PC-3 (cell line): Measurements from ENCODE around the gene RBM33. TPM values are rescaled to one million over a fixed set of nuclear protein-coding genes. Genes with fewer than 3 reads are reported as not detected.
A peak's percentile ranks its signal among the peaks of the same experiment; 100 is the strongest.

Source experiments
- ATAC-seq: fragments of 200-7000 bp; cut with Tn5 transposase; 2 replicates; pipeline ENCODE4 v1.9.1; 2020; ENCODE audit warnings: mild to moderate bottlenecking, moderate library complexity
- BruUV-seq: library from RNA; stranded (reverse); fragments of 400-500 nt; replicated peaks from 2 replicates; lab custom pipeline; 2021; lab: Mats Ljungman, UMichigan
- CTCF ChIA-PET: fragments of 300-600 bp; sonication (Branson Sonifier 250); formaldehyde crosslinking; loops from one replicate; lab custom pipeline; 2022; ENCODE audit warnings: antibody characterized with exemption; lab: Charles Lee
- POLR2A ChIA-PET: fragments of 300-600 bp; sonication (Branson Sonifier 250); formaldehyde crosslinking; loops from one replicate; lab custom pipeline; 2022; ENCODE audit warnings: antibody characterized with exemption; ENCODE audit not compliant: unreplicated experiment; lab: Charles Lee
- DNase-seq: peaks from one replicate; pipeline ENCODE4 v3.0.0-alpha.2; 2015
- H2AFZ ChIP-seq: fragments of 300-600 bp; sonication (generic); 2 replicates; pipeline ENCODE4 v1.6.0; 2016; ENCODE audit warnings: antibody characterized with exemption, low read length
- H3F3A ChIP-seq: fragments of 300-600 bp; sonication (generic); one replicate; pipeline ENCODE4 v1.6.0; 2017; ENCODE audit warnings: antibody characterized with exemption, low read length, control low read depth, mild to moderate bottlenecking; ENCODE audit not compliant: unreplicated experiment
- H3K27ac ChIP-seq: fragments of 300-600 bp; sonication (generic); 2 replicates; pipeline ENCODE4 v1.5.1; 2016; ENCODE audit warnings: mild to moderate bottlenecking, low read length
- H3K27me3 ChIP-seq: fragments of 300-600 bp; sonication (generic); 2 replicates; pipeline ENCODE4 v1.6.1; 2016; ENCODE audit warnings: low read length, mixed read lengths
- H3K36me3 ChIP-seq: fragments of 300-600 bp; sonication (generic); 2 replicates; pipeline ENCODE4 v1.6.1; 2016; ENCODE audit warnings: low read depth, mixed run types, low read length, mixed read lengths
- H3K4me1 ChIP-seq: fragments of 300-600 bp; sonication (generic); 2 replicates; pipeline ENCODE4 v1.5.1; 2016; ENCODE audit warnings: low read length; ENCODE audit not compliant: insufficient read depth
- H3K4me2 ChIP-seq: fragments of 300-600 bp; sonication (generic); 2 replicates; pipeline ENCODE4 v1.6.0; 2016; ENCODE audit warnings: low read length
- H3K4me3 ChIP-seq: fragments of 300-600 bp; sonication (generic); 2 replicates; pipeline ENCODE4 v1.5.1; 2016; ENCODE audit warnings: mild to moderate bottlenecking, low read length, mixed read lengths
- H3K79me2 ChIP-seq: fragments of 300-600 bp; sonication (generic); 2 replicates; pipeline ENCODE4 v1.6.1; 2017; ENCODE audit warnings: low read length, mixed read lengths
- H3K9ac ChIP-seq: fragments of 300-600 bp; sonication (generic); 2 replicates; pipeline ENCODE4 v1.6.0; 2016; ENCODE audit warnings: mild to moderate bottlenecking, low read length
- H3K9me2 ChIP-seq: fragments of 300-600 bp; sonication (generic); replicated peaks from 2 replicates; pipeline ENCODE4 v1.6.1; 2016; ENCODE audit warnings: mixed run types, low read length, mixed read lengths
- H3K9me3 ChIP-seq: fragments of 300-600 bp; sonication (generic); 2 replicates; pipeline ENCODE4 v1.6.1; 2016; ENCODE audit warnings: low read length, mixed read lengths
- H4K20me1 ChIP-seq: fragments of 300-600 bp; sonication (generic); 2 replicates; pipeline ENCODE4 v1.6.1; 2016; ENCODE audit warnings: low read length, mixed read lengths
- EZH2 ChIP-seq: fragments of 300-600 bp; sonication (generic); IDR thresholded peaks from one replicate; pipeline ENCODE4 v1.6.1; 2017; ENCODE audit warnings: antibody characterized with exemption, mild to moderate bottlenecking, low read length; ENCODE audit not compliant: unreplicated experiment
- EZH2phosphoT487 ChIP-seq: fragments of 300-600 bp; sonication (generic); IDR thresholded peaks from 2 replicates; pipeline ENCODE4 v1.6.1; 2018; ENCODE audit warnings: mild to moderate bottlenecking, antibody characterized with exemption, low read length, borderline replicate concordance
- intact Hi-C: fragments of 100-400 bp; cut with micrococcal nuclease; formaldehyde crosslinking; loops from 2 replicates; pipeline ENCODE4 v1.9.0; 2023
- total RNA-seq: library from RNA; depleted of rRNA; stranded (reverse); fragments of >200 nt; gene quantifications from 2 replicates; pipeline ENCODE4 v1.2.3, GENCODE V29; 2014
- TF ChIP-seq, protein P1 (sequence below): fragments of 300-600 bp; sonication (generic); conservative IDR thresholded peaks from 2 replicates; pipeline ENCODE4 v1.5.1; 2017; ENCODE audit warnings: antibody characterized with exemption, low read depth, mild to moderate bottlenecking, low read length

Gene RBM33
- total RNA-seq, 1 experiment from 2014 or later: 25.3 TPM

- Histone ChIP-seq H3K9me2 (no peaks in the 10 kb centered on the region), H3K36me3 (peaks cover 24% of the 10 kb centered on the region), H3K9ac (no peak overlapping the region), H3K79me2 (peaks cover 100% of the 10 kb centered on the region), H3K9me3 (peaks cover 12% of the 10 kb centered on the region), H3K4me3 (no peak overlapping the region), H3K4me2 (no peak overlapping the region; the same call in 1 of the 2 replicates), H3K4me1 (peaks cover 15% of the 10 kb centered on the region), H3K27ac (peak overlapping the region; percentile 11; the same call in 1 of the 2 replicates), H4K20me1 (peaks cover 69% of the 10 kb centered on the region), H3K27me3 (no peaks in the 10 kb centered on the region), H2AFZ (no peak overlapping the region), H3F3A (no peaks in the 10 kb centered on the region)
- DNase-seq (peak; percentile 46), ATAC-seq (peak; percentile 87)
- CTCF ChIA-PET: no interaction called here
- POLR2A ChIA-PET: no interaction called here
- no TSS peak for BruUV-seq
- intact Hi-C loops: loop anchor here (5.0 kb wide), 1 partner anchor 40 kb away; no protein-coding TSS in a partner anchor
- TF ChIP-seq, protein P1, sequence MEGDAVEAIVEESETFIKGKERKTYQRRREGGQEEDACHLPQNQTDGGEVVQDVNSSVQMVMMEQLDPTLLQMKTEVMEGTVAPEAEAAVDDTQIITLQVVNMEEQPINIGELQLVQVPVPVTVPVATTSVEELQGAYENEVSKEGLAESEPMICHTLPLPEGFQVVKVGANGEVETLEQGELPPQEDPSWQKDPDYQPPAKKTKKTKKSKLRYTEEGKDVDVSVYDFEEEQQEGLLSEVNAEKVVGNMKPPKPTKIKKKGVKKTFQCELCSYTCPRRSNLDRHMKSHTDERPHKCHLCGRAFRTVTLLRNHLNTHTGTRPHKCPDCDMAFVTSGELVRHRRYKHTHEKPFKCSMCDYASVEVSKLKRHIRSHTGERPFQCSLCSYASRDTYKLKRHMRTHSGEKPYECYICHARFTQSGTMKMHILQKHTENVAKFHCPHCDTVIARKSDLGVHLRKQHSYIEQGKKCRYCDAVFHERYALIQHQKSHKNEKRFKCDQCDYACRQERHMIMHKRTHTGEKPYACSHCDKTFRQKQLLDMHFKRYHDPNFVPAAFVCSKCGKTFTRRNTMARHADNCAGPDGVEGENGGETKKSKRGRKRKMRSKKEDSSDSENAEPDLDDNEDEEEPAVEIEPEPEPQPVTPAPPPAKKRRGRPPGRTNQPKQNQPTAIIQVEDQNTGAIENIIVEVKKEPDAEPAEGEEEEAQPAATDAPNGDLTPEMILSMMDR: no peak
- TF ChIP-seq EZH2phosphoT487 (no peak), EZH2 (no peak)
Observed at GRCh38 chr7:155652156-155653114, 8.0 kb downstream of the RBM33 start.

- no peak for ATAC-seq
Observed at GRCh38 chr7:155653803-155654202, 9.3 kb downstream of the RBM33 start.

More at GRCh38 chr7:155653803-155654202, 9.3 kb downstream of the RBM33 start:
- Histone ChIP-seq H4K20me1 (peaks cover 72% of the 10 kb centered on the region), H2AFZ (no peak overlapping the region), H3K79me2 (peaks cover 100% of the 10 kb centered on the region), H3K4me3 (no peak overlapping the region), H3K27me3 (no peaks in the 10 kb centered on the region), H3F3A (no peaks in the 10 kb centered on the region), H3K27ac (no peak overlapping the region), H3K36me3 (peaks cover 11% of the 10 kb centered on the region), H3K9ac (no peak overlapping the region), H3K9me3 (peaks cover 3% of the 10 kb centered on the region), H3K4me2 (no peak overlapping the region), H3K4me1 (peaks cover 15% of the 10 kb centered on the region), H3K9me2 (no peaks in the 10 kb centered on the region)
- no TSS peak for BruUV-seq
- DNase-seq: no peak
- ChIA-PET CTCF (no interaction called here), POLR2A (no interaction called here)
- TF ChIP-seq EZH2 (no peak), EZH2phosphoT487 (no peak)
- TF ChIP-seq, protein P1: no peak
- intact Hi-C loops: loop anchor here (5.0 kb wide), 1 partner anchor 38 kb away; no protein-coding TSS in a partner anchor
